DOHH2 (cell line): ENCODE measurements around the gene LHX5.

Source experiments
- H3F3A ChIP-seq: fragments of 200-600 bp; sonication (generic), shearing (Covaris generic); 2 replicates; pipeline ENCODE4 v1.6.0; 2016; ENCODE audit warnings: antibody characterized with exemption, mild to moderate bottlenecking; ENCODE audit not compliant: control insufficient read depth, insufficient read depth
- H3K27ac ChIP-seq: fragments of 200-600 bp; sonication (generic); 2 replicates; pipeline ENCODE4 v1.5.1; 2014; ENCODE audit warnings: low read depth, mild to moderate bottlenecking, low read length, moderate library complexity
- H3K27me3 ChIP-seq: fragments of 200-600 bp; sonication (generic); 2 replicates; pipeline ENCODE4 v1.6.1; 2014; ENCODE audit warnings: mild to moderate bottlenecking, low read length, mixed read lengths; ENCODE audit not compliant: control insufficient read depth
- H3K36me3 ChIP-seq: fragments of 200-600 bp; sonication (generic); 2 replicates; pipeline ENCODE4 v1.6.1; 2014; ENCODE audit warnings: mild to moderate bottlenecking, low read length, moderate library complexity, mixed read lengths; ENCODE audit not compliant: control insufficient read depth
- H3K4me1 ChIP-seq: fragments of 200-600 bp; sonication (generic); 2 replicates; pipeline ENCODE4 v1.6.1; 2014; ENCODE audit warnings: mild to moderate bottlenecking, low read length, mixed read lengths; ENCODE audit not compliant: control insufficient read depth
- H3K4me2 ChIP-seq: fragments of 200-600 bp; sonication (generic); 2 replicates; pipeline ENCODE4 v1.6.0; 2014; ENCODE audit warnings: mild to moderate bottlenecking, low read length, moderate library complexity
- H3K4me3 ChIP-seq: fragments of 200-600 bp; sonication (generic); 2 replicates; pipeline ENCODE4 v1.5.1; 2014; ENCODE audit warnings: mild to moderate bottlenecking, low read length, mixed read lengths
- H3K79me2 ChIP-seq: fragments of 200-600 bp; sonication (generic); 2 replicates; pipeline ENCODE4 v1.6.1; 2014; ENCODE audit warnings: mild to moderate bottlenecking, low read length, mixed read lengths; ENCODE audit not compliant: control insufficient read depth
- H3K9me2 ChIP-seq: fragments of 200-600 bp; sonication (generic); replicated peaks from 2 replicates; pipeline ENCODE4 v1.6.1; 2014; ENCODE audit warnings: mild to moderate bottlenecking, low read length, mixed read lengths; ENCODE audit not compliant: control insufficient read depth
- H3K9me3 ChIP-seq: fragments of 200-600 bp; sonication (generic); 2 replicates; pipeline ENCODE4 v1.6.1; 2014; ENCODE audit warnings: antibody characterized with exemption, low read length, mixed read lengths; ENCODE audit not compliant: control insufficient read depth, insufficient read depth
- H4K20me1 ChIP-seq: fragments of 200-600 bp; sonication (generic); 2 replicates; pipeline ENCODE4 v1.6.0; 2014; ENCODE audit warnings: low read depth, mild to moderate bottlenecking, antibody characterized with exemption, low read length, moderate library complexity; ENCODE audit not compliant: control insufficient read depth, insufficient read depth
- EZH2phosphoT487 ChIP-seq: fragments of 200-600 bp; sonication (generic); IDR thresholded peaks from 2 replicates; pipeline ENCODE4 v1.6.1; 2017; ENCODE audit warnings: borderline replicate concordance, mild to moderate bottlenecking, antibody characterized with exemption, low read length, moderate library complexity, mixed read lengths
- TF ChIP-seq, protein P1 (sequence below): fragments of 200-600 bp; sonication (generic); IDR thresholded peaks from one replicate; pipeline ENCODE4 v1.5.1; 2014; ENCODE audit warnings: antibody characterized with exemption, mild to moderate bottlenecking, low read depth, low read length; ENCODE audit not compliant: poor library complexity, severe bottlenecking

The LHX5 gene

DNA sequence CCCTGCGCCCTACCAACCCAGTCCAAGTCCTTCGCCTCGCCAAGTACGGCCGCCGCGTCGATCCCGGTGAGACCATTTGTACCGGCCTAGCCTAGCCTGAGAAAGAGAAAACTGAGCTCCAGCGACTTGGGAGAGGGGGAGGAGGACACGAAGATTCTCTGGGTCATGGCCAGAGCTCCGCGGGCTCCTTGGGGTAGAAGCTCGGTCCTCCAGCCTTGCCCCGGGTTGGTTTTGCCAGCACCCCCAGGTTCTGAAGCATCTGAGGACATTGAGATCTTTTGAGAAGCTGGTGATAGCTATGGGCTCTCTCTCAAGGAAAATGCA is 7.3 kb downstream of the LHX5 start:
- H3K4me1 ChIP-seq = no peaks in the 10 kb centered on the region
- H3K27me3 ChIP-seq = peaks cover 22% of the 10 kb centered on the region
- H3K9me3 ChIP-seq = no peaks in the 10 kb centered on the region
- no peak overlapping the region for H3K27ac ChIP-seq
- H3K79me2 ChIP-seq = no peaks in the 10 kb centered on the region
- H3K4me2 ChIP-seq = no peak overlapping the region
- no peaks in the 10 kb centered on the region for H3F3A ChIP-seq
- no peak for TF ChIP-seq EZH2phosphoT487
- TF ChIP-seq, protein P1, sequence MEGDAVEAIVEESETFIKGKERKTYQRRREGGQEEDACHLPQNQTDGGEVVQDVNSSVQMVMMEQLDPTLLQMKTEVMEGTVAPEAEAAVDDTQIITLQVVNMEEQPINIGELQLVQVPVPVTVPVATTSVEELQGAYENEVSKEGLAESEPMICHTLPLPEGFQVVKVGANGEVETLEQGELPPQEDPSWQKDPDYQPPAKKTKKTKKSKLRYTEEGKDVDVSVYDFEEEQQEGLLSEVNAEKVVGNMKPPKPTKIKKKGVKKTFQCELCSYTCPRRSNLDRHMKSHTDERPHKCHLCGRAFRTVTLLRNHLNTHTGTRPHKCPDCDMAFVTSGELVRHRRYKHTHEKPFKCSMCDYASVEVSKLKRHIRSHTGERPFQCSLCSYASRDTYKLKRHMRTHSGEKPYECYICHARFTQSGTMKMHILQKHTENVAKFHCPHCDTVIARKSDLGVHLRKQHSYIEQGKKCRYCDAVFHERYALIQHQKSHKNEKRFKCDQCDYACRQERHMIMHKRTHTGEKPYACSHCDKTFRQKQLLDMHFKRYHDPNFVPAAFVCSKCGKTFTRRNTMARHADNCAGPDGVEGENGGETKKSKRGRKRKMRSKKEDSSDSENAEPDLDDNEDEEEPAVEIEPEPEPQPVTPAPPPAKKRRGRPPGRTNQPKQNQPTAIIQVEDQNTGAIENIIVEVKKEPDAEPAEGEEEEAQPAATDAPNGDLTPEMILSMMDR = no peak
- no peaks in the 10 kb centered on the region for H3K9me2 ChIP-seq
- no peak overlapping the region for H3K4me3 ChIP-seq
- H4K20me1 ChIP-seq = no peaks in the 10 kb centered on the region
- H3K36me3 ChIP-seq = no peaks in the 10 kb centered on the region

DNA sequence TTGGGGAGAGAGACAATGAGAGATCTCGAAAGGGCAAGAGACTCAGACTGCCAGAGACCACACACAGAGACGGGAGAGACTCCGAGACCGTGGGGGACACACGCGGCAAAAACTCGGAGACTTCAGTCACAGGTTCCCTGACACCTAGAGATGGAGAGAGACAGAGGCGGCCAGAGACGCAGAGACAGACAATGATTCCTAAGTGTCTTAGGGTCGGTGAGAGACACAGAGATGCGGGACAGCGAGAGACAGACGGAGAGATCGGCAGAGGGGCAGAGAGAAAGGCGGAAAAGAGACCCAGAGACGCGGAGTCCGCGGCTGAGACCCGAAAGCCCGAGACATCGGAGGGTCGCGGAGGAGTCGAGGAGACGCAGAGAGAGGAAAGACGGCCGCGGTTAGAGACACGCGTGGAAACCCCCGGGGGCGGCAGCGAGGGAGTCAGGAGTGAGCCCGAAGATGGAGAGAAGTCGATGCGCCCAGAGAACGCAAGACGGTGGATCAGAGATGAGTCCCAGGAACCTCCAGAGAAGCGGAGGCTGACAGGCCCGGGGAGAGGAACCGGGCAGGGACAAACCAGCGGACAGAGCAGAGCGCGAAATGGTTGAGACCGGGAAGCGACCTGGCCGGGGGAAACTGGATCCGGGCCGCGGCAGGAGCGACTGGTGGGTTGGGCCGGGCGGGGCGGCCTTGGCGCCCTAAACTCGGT is 7.8 kb downstream of the LHX5 start:
- H4K20me1 ChIP-seq = no peaks in the 10 kb centered on the region
- H3K9me2 ChIP-seq = no peaks in the 10 kb centered on the region
- H3K9me3 ChIP-seq = no peaks in the 10 kb centered on the region
- H3K27ac ChIP-seq = no peak overlapping the region
- no peaks in the 10 kb centered on the region for H3K79me2 ChIP-seq
- H3K4me2 ChIP-seq = no peak overlapping the region
- no peaks in the 10 kb centered on the region for H3F3A ChIP-seq
- TF ChIP-seq EZH2phosphoT487 = no peak
- TF ChIP-seq, protein P1 = no peak
- H3K4me3 ChIP-seq = no peak overlapping the region
- H3K27me3 ChIP-seq = peaks cover 17% of the 10 kb centered on the region; the same call in 1 of the 2 replicates
- H3K4me1 ChIP-seq = no peaks in the 10 kb centered on the region
- no peaks in the 10 kb centered on the region for H3K36me3 ChIP-seq

DNA sequence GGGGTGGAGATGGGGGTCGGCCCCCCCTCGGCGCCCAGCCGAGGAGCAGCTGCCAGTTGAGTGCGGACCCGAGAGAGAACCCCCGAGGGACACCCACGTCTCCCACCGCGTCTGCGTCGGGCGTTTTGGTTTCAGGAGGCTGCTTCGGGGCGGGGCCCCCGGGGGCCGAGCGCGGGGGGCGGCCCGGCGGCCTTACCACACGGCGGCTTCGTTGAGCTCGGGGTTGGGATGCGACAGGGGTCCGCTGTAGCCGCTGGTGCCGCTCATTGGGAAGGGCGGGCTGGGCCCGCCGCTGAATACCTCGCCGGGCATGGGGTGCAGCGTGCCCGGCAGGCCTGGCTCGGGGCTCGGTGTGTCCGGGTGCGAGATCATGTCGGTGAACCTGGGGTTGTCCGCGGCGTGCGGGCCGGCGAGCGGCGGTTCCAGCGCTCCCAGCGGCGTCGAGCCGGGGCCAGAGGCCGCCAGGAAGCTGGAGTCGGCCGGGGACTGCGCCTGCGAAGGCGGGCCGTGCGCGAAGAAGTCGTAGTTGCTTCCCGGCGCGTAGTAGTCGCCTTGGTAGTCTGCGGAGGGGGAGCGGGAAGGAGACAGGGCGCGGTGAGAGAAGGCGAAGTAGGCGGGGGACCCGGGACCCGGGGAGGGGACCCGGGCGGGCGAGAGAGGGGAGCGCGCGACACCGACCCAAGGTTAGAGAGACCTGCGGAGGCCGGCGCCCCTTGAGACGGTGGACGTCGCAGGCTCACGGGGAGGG is 8.5 kb downstream of the LHX5 start:
- Histone ChIP-seq H4K20me1 (no peaks in the 10 kb centered on the region), H3K4me1 (no peaks in the 10 kb centered on the region), H3K9me2 (no peaks in the 10 kb centered on the region), H3K4me3 (no peak overlapping the region), H3F3A (no peaks in the 10 kb centered on the region), H3K27ac (no peak overlapping the region), H3K4me2 (no peak overlapping the region), H3K9me3 (no peaks in the 10 kb centered on the region), H3K79me2 (no peaks in the 10 kb centered on the region), H3K27me3 (peaks cover 11% of the 10 kb centered on the region; the same call in 1 of the 2 replicates), H3K36me3 (no peaks in the 10 kb centered on the region)
- TF ChIP-seq, protein P1 = no peak
- TF ChIP-seq EZH2phosphoT487 = no peak
